Fibroblast of the aortic adventitia (primary cell): ENCODE measurements around the gene SNRPD1. TPM values are rescaled to one million over a fixed set of nuclear protein-coding genes. Genes with fewer than 3 reads are reported as not detected.
"Not testable (repeated sequence)": the region's sequence is repeated elsewhere in the genome, so short reads cannot be mapped to it uniquely, and the experiment has no call there.

Experiments used
- DNase-seq: peaks from one replicate; pipeline ENCODE4 v3.0.0-alpha.2; 2010; ENCODE audit warnings: low read depth
- H3K4me3 ChIP-seq: 2 replicates; pipeline ENCODE4 v1.5.1; 2011; ENCODE audit warnings: low read depth, mild to moderate bottlenecking, control low read depth, low read length, moderate library complexity
- CTCF ChIP-seq: IDR thresholded peaks from 2 replicates; pipeline ENCODE4 v1.5.1; 2011; ENCODE audit warnings: mild to moderate bottlenecking, low read length, control low read depth, inconsistent platforms; ENCODE audit not compliant: insufficient read depth
- total RNA-seq: library from RNA; depleted of rRNA; stranded (reverse); fragments of >200 nt; gene quantifications from 2 replicates; pipeline ENCODE4 v1.2.3, GENCODE V29; 2012; ENCODE audit warnings: low replicate concordance

Gene SNRPD1
- total RNA-seq, 1 donor, result 15.1 TPM

- no peak for DNase-seq
- no peak overlapping the region for H3K4me3 ChIP-seq
- no peak for TF ChIP-seq CTCF
These were observed 51.5 kb downstream of the SNRPD1 start for GRCh38 chr18:21663578-21663977.

- no peak for TF ChIP-seq CTCF
- no peak for DNase-seq
- H3K4me3 ChIP-seq, result no peak overlapping the region
These were observed 52.0 kb downstream of the SNRPD1 start for GRCh38 chr18:21664069-21664468.

GRCh38 chr18:21669736-21670285 is 57.7 kb downstream of the SNRPD1 start:
- DNase-seq, result no peak
- no peak for TF ChIP-seq CTCF
- H3K4me3 ChIP-seq, result no peak overlapping the region

GRCh38 chr18:21672521-21673267 is 60.6 kb downstream of the SNRPD1 start:
- peak; percentile 56 for DNase-seq
- no peak overlapping the region for H3K4me3 ChIP-seq
- no peak for TF ChIP-seq CTCF

- not testable (repeated sequence) for H3K4me3 ChIP-seq, DNase-seq
These were observed 63.2 kb downstream of the SNRPD1 start for GRCh38 chr18:21675354-21675753.

GRCh38 chr18:21678859-21679258 is 66.7 kb downstream of the SNRPD1 start:
- H3K4me3 ChIP-seq, result no peak overlapping the region
- no peak for DNase-seq
- no peak for TF ChIP-seq CTCF

GRCh38 chr18:21680161-21680560 is 68.0 kb downstream of the SNRPD1 start:
- DNase-seq, result no peak
- no peak for TF ChIP-seq CTCF
- H3K4me3 ChIP-seq, result no peak overlapping the region
